CD14-positive monocyte (primary cell): ENCODE data around the gene EDA. TPM values are rescaled to one million over a fixed set of nuclear protein-coding genes. Genes with fewer than 3 reads are reported as not detected.
"Not testable (repeated sequence)": the region's sequence is repeated elsewhere in the genome, so short reads cannot be mapped to it uniquely, and the experiment has no call there.

ENCODE experiments used
- DNase-seq, 3 donors: peaks; one replicate each; pipeline ENCODE4 v3.0.0-alpha.2; 2011 to 2022
- H2AFZ ChIP-seq: 2 replicates; pipeline ENCODE4 v1.6.0; 2012; ENCODE audit warnings: mild to moderate bottlenecking, low read depth, low read length, inconsistent platforms; ENCODE audit not compliant: insufficient read depth, poor library complexity, severe bottlenecking
- H3K27ac ChIP-seq, 2 donors: 1 replicate in 1 of 2; 2 replicates in 1 of 2; pipeline ENCODE4 v1.5.1; 2012 to 2013; ENCODE audit warnings: low read length in 2 of 2, control low read depth in 1 of 2, inconsistent platforms in 1 of 2, low read depth in 1 of 2, mild to moderate bottlenecking in 1 of 2
- H3K27me3 ChIP-seq, 2 donors: one replicate each; pipeline versions ENCODE4 v1.6.0 to v1.6.1; 2011 to 2013; ENCODE audit warnings: low read length in 2 of 2; ENCODE audit not compliant: control insufficient read depth in 2 of 2, insufficient read depth in 2 of 2
- H3K36me3 ChIP-seq, 2 donors: replicated peaks in 1 of 2; 1 replicate in 1 of 2; 2 replicates in 1 of 2; pipeline versions ENCODE4 v1.5.1 to v1.6.1; 2012 to 2013; ENCODE audit warnings: low read length in 2 of 2, control low read depth in 1 of 2, inconsistent platforms in 1 of 2, mild to moderate bottlenecking in 1 of 2; ENCODE audit not compliant: insufficient read depth in 2 of 2, control insufficient read depth in 1 of 2
- H3K4me1 ChIP-seq, 2 donors: 1 replicate in 1 of 2; 2 replicates in 1 of 2; pipeline versions ENCODE4 v1.5.1 to v1.6.1; 2012 to 2013; ENCODE audit warnings: low read length in 2 of 2, control low read depth in 1 of 2, inconsistent platforms in 1 of 2, mild to moderate bottlenecking in 1 of 2, moderate library complexity in 1 of 2; ENCODE audit not compliant: insufficient read depth in 2 of 2, control insufficient read depth in 1 of 2
- H3K4me2 ChIP-seq: replicated peaks from 2 replicates; pipeline ENCODE3; 2012; ENCODE audit warnings: low read length, moderate library complexity, mild to moderate bottlenecking; ENCODE audit not compliant: poor library complexity, severe bottlenecking; ENCODE audit errors: extremely low read depth
- H3K4me3 ChIP-seq, 3 experiments: fragments of 200-600 bp in 1 of 3; sonication (generic) in 1 of 3; replicated peaks in 1 of 3; 1 replicate in 2 of 3; 2 replicates in 1 of 3; pipeline ENCODE4 v1.5.1; 2011 to 2013; ENCODE audit warnings: low read length in 3 of 3, mild to moderate bottlenecking in 3 of 3, control low read depth in 2 of 3, low read depth in 2 of 3, inconsistent platforms in 1 of 3, moderate library complexity in 1 of 3
- H3K79me2 ChIP-seq: 2 replicates; pipeline ENCODE4 v1.6.0; 2012; ENCODE audit warnings: mild to moderate bottlenecking, control low read depth, inconsistent platforms, low read length, moderate library complexity; ENCODE audit not compliant: insufficient read depth
- H3K9ac ChIP-seq: 2 replicates; pipeline ENCODE4 v1.6.0; 2017; ENCODE audit warnings: low read length, mild to moderate bottlenecking; ENCODE audit not compliant: insufficient read depth, poor library complexity, severe bottlenecking
- H3K9me3 ChIP-seq, 2 donors: replicated peaks in 1 of 2; 1 replicate in 1 of 2; 2 replicates in 1 of 2; pipeline versions ENCODE4 v1.5.1 to v1.6.1; 2012 to 2013; ENCODE audit warnings: low read length in 2 of 2, control low read depth in 1 of 2; ENCODE audit not compliant: control insufficient read depth in 1 of 2, insufficient read depth in 1 of 2
- H4K20me1 ChIP-seq: 2 replicates; pipeline ENCODE4 v1.6.0; 2012; ENCODE audit warnings: mild to moderate bottlenecking, low read length, control low read depth, moderate library complexity; ENCODE audit not compliant: insufficient read depth
- H3K27ac Mint-ChIP-seq, 7 donors: one replicate each; pipeline ENCODE4 v1.8.0; 2020; ENCODE audit warnings: mild to moderate bottlenecking in 7 of 7, mixed read lengths in 7 of 7, moderate library complexity in 6 of 7, inconsistent platforms in 2 of 7
- H3K27me3 Mint-ChIP-seq, 3 donors: one replicate each; pipeline ENCODE4 v1.8.0; 2021 to 2022; ENCODE audit warnings: low read depth in 3 of 3, mild to moderate bottlenecking in 3 of 3, mixed read lengths in 3 of 3, moderate library complexity in 3 of 3, inconsistent platforms in 1 of 3
- H3K36me3 Mint-ChIP-seq, 2 donors: one replicate each; pipeline ENCODE4 v1.8.0; 2020; ENCODE audit warnings: mixed read lengths in 2 of 2, inconsistent platforms in 1 of 2, mild to moderate bottlenecking in 1 of 2
- H3K4me1 Mint-ChIP-seq: one replicate; pipeline ENCODE4 v1.8.0; 2020; ENCODE audit warnings: mild to moderate bottlenecking, mixed read lengths
- H3K4me3 Mint-ChIP-seq, 2 donors: one replicate each; pipeline ENCODE4 v1.8.0; 2020; ENCODE audit warnings: mild to moderate bottlenecking in 2 of 2, mixed read lengths in 2 of 2, moderate library complexity in 1 of 2
- H3K9me3 Mint-ChIP-seq, 7 donors: one replicate each; pipeline ENCODE4 v1.8.0; 2020 to 2022; ENCODE audit warnings: mixed read lengths in 7 of 7, mild to moderate bottlenecking in 6 of 7, moderate library complexity in 6 of 7, inconsistent platforms in 2 of 7
- whole genome bisulfite sequencing: methylation state at CpG from one replicate; pipeline ENCODE4 v1.1.5; 2013; ENCODE audit warnings: missing lambda C conversion rate; ENCODE audit not compliant: insufficient coverage; 5-methylcytosine and 5-hydroxymethylcytosine counted together
- intact Hi-C, 2 donors: fragments of 100-400 bp; cut with micrococcal nuclease; formaldehyde crosslinking; loops; one replicate each; pipeline versions ENCODE4 v1.15.0 to v1.15.1; 2023
- polyA plus RNA-seq, 3 donors: library from polyadenylated mRNA; depleted of rRNA in 1 of 3; unstranded in 2 of 3; stranded (reverse) in 1 of 3; fragments of 300-500 nt in 2 of 3; fragments of >200 nt in 1 of 3; fragmentation: Illumina TruSeq in 2 of 3; gene quantifications; 1 replicate in 2 of 3; 2 replicates in 1 of 3; pipeline ENCODE4 v1.2.3, GENCODE V29; 2012 to 2021
- TF ChIP-seq, protein P1 (sequence below): fragments of 200-600 bp; IDR thresholded peaks from one replicate; pipeline ENCODE4 v1.8.0; 2022; ENCODE audit warnings: antibody characterized with exemption, mild to moderate bottlenecking

The EDA gene
- polyA plus RNA-seq, 3 donors = 0.11 to 0.31 TPM; not detected in 1

DNA sequence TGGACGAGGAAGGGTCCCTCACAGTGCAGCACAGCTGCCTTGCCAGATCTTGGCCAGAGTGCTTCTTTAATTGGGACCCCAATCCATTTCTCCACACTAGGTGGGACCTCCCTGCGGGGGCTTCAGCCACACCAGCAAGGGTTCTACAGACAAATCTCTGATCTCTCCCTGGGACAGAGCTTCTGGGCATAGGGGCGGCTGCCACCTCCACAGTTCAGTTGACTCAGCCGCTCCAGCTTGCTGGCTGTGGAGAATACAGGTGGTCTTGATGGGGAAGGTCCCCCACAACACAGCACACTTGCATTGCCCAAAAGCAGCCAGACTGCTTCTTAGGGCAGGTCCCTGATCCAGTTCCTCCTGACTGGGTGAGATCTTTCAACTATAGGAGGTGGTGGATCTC lies 199.6 kb downstream of the EDA start:
- intact Hi-C loops = no loop called here
- no peaks in the 10 kb centered on the region for H3K27me3 ChIP-seq
- no peak for DNase-seq
- H3K4me2 ChIP-seq = no peak overlapping the region
- WGBS = no CpG with 5 or more reads among the region's 4 CpGs
- H4K20me1 ChIP-seq = no peaks in the 10 kb centered on the region
- Mint-ChIP-seq H3K9me3 (peaks cover 3 to 18% (median 8%) of the 10 kb centered on the region in 7 donors), H3K4me1 (no peaks in the 10 kb centered on the region), H3K4me3 (no peak overlapping the region), H3K36me3 (no peaks in the 10 kb centered on the region), H3K27ac (no peak overlapping the region), H3K27me3 (peaks cover 0 to 1% (median 0%) of the 10 kb centered on the region in 3 donors)
- no peak overlapping the region for H3K4me3 ChIP-seq
- no peaks in the 10 kb centered on the region for H3K79me2 ChIP-seq
- TF ChIP-seq, protein P1, sequence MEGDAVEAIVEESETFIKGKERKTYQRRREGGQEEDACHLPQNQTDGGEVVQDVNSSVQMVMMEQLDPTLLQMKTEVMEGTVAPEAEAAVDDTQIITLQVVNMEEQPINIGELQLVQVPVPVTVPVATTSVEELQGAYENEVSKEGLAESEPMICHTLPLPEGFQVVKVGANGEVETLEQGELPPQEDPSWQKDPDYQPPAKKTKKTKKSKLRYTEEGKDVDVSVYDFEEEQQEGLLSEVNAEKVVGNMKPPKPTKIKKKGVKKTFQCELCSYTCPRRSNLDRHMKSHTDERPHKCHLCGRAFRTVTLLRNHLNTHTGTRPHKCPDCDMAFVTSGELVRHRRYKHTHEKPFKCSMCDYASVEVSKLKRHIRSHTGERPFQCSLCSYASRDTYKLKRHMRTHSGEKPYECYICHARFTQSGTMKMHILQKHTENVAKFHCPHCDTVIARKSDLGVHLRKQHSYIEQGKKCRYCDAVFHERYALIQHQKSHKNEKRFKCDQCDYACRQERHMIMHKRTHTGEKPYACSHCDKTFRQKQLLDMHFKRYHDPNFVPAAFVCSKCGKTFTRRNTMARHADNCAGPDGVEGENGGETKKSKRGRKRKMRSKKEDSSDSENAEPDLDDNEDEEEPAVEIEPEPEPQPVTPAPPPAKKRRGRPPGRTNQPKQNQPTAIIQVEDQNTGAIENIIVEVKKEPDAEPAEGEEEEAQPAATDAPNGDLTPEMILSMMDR = no peak
- peaks cover 11 to 16% of the 10 kb centered on the region in 2 donors for H3K9me3 ChIP-seq
- H3K4me1 ChIP-seq = no peaks in the 10 kb centered on the region
- H3K27ac ChIP-seq = no peak overlapping the region
- no peak overlapping the region for H3K9ac ChIP-seq
- no peaks in the 10 kb centered on the region for H3K36me3 ChIP-seq
- H2AFZ ChIP-seq = no peak overlapping the region

DNA sequence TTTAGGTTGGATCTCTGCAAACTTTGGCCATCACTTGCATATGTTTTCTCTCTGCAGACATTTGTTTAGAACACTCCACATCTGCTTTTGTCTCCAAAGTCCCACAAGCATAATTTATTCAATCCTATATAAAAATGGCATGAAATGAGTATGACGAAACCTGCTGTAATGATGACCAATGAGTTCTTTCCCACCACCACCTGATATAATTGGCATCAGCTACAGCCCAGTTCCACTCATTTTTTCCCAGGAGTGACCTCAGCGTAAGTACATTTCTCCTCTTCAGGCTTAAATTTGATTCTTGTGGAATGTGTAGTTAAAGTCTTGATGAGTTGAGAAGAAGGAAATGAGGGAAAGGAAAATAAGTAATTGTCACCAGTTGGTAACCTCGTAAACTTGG lies 228.7 kb downstream of the EDA start:
- Histone ChIP-seq H3K36me3 (no peaks in the 10 kb centered on the region), H3K79me2 (no peaks in the 10 kb centered on the region), H3K27ac (no peak overlapping the region), H3K4me3 (no peak overlapping the region), H3K9me3 (no peaks in the 10 kb centered on the region), H4K20me1 (no peaks in the 10 kb centered on the region), H3K4me2 (no peak overlapping the region), H3K9ac (no peak overlapping the region), H3K27me3 (no peaks in the 10 kb centered on the region), H3K4me1 (no peaks in the 10 kb centered on the region), H2AFZ (no peak overlapping the region)
- TF ChIP-seq, protein P1 = no peak
- H3K4me3 Mint-ChIP-seq = no peak overlapping the region
- H3K9me3 Mint-ChIP-seq = peaks cover 0 to 6% (median 2%) of the 10 kb centered on the region in 7 donors
- H3K4me1 Mint-ChIP-seq = no peaks in the 10 kb centered on the region
- no CpG with 5 or more reads among the region's 3 CpGs for WGBS
- H3K27me3 Mint-ChIP-seq = no peaks in the 10 kb centered on the region
- intact Hi-C loops = no loop called here
- H3K36me3 Mint-ChIP-seq = no peaks in the 10 kb centered on the region
- DNase-seq = no peak
- H3K27ac Mint-ChIP-seq = no peak overlapping the region

DNA sequence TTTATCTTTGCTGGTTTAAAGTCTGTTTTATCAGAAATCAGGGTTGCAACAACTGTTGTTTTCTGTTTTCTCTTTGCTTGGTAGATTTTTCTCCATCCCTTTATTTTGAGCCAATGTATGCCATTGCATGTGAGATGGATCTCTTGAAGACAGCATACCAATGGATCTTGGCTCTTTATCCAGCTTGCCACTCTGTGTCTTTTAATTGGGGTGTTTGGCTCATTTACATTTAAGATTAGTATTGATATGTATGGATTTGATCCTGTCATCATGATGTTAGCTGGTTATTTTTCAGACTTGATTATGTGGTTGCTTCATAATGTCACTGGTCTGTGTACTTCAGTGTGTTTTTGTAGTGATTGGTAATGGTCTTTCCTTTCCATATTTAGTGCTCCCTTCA lies 244.1 kb downstream of the EDA start:
- not testable (repeated sequence) for DNase-seq, H3K36me3 Mint-ChIP-seq, H3K4me3 ChIP-seq

More for the DNA sequence above, 244.1 kb downstream of the EDA start:
- H3K4me1 Mint-ChIP-seq, H4K20me1 ChIP-seq, H3K27ac ChIP-seq, H3K4me2 ChIP-seq, H3K27me3 Mint-ChIP-seq, H3K27ac Mint-ChIP-seq, H2AFZ ChIP-seq, H3K4me1 ChIP-seq, intact Hi-C loops, H3K9ac ChIP-seq, H3K27me3 ChIP-seq, H3K79me2 ChIP-seq, H3K36me3 ChIP-seq, H3K4me3 Mint-ChIP-seq: not testable (repeated sequence)
- peaks cover 3 to 11% (median 4%) of the 10 kb centered on the region in 7 donors for H3K9me3 Mint-ChIP-seq
- peaks cover 2 to 11% of the 10 kb centered on the region in 2 donors for H3K9me3 ChIP-seq
